ENCODE results near the gene RUNX1. TPM values are rescaled to one million over a fixed set of nuclear protein-coding genes. Genes with fewer than 3 reads are reported as not detected.

The RUNX1 gene
- polyA plus RNA-seq, 1 of the 3 experiments (the other 2 are of a cell fraction), result 17.1 TPM

- DNase-seq, result no peak
- Histone ChIP-seq H3K9me2 (no peaks in the 10 kb centered on the region), H4K20me1 (ENCODE audit: insufficient read depth) (no peaks in the 10 kb centered on the region), H3K79me2 (ENCODE audit: insufficient read depth) (no peaks in the 10 kb centered on the region), H3K4me3 (ENCODE audit: low read depth in 2 of 2, low read length in 1 of 2) (no peak overlapping the region), H2AFZ (ENCODE audit: low read depth) (no peak overlapping the region), H3K4me1 (ENCODE audit: control insufficient read depth in 1 of 2, insufficient read depth in 2 of 2, low read depth in 1 of 2, low read length in 1 of 2) (no peaks in the 10 kb centered on the region), H3K9me3 (no peaks in the 10 kb centered on the region), H3K9ac (no peak overlapping the region), H3K36me3 (replicated peaks in 1 of 2; ENCODE audit: control insufficient read depth in 1 of 2, insufficient read depth in 2 of 2, low read length in 1 of 2) (no peaks in the 10 kb centered on the region), H3K4me2 (no peak overlapping the region), H3K27ac (ENCODE audit: low read depth in 2 of 2, low read length in 1 of 2) (no peak overlapping the region), H3K27me3 (ENCODE audit: insufficient read depth) (no peaks in the 10 kb centered on the region), H3F3A (replicated peaks; ENCODE audit: insufficient read depth) (no peaks in the 10 kb centered on the region)
- CTCF ChIA-PET, result no interaction called here
- POLR2A ChIA-PET, result no interaction called here
- TF ChIP-seq PBX3 (IDR thresholded peaks at IDR 0.05) (no peak), REST (IDR thresholded peaks at IDR 0.05; ENCODE audit: low read depth, low read length) (no peak), RXRA (IDR thresholded peaks at IDR 0.05; ENCODE audit: borderline replicate concordance, low read depth) (no peak), CTCF (IDR thresholded peaks at IDR 0.05) (no peak), GATA2 (CRISPR knock-in tag; IDR thresholded peaks at IDR 0.05) (no peak), SMC3 (IDR thresholded peaks at IDR 0.05; ENCODE audit: low read depth, low read length) (no peak), USF1 (IDR thresholded peaks at IDR 0.05; ENCODE audit: borderline replicate concordance, low read depth) (no peak)
- WGBS (ENCODE audit: low lambda C conversion rate), result 68% methylated on average over 4 of the region's 4 CpGs
Observed at GRCh38 chr21:34925597-34925996, 123.5 kb downstream of the RUNX1 start.

GRCh38 chr21:34924771-34925419 is 124.2 kb downstream of the RUNX1 start:
- CTCF ChIA-PET, result no interaction called here
- Histone ChIP-seq H3K9ac (no peak overlapping the region), H3K27me3 (ENCODE audit: insufficient read depth) (no peaks in the 10 kb centered on the region), H3K4me3 (ENCODE audit: low read depth in 2 of 2, low read length in 1 of 2) (no peak overlapping the region), H3K36me3 (replicated peaks in 1 of 2; ENCODE audit: control insufficient read depth in 1 of 2, insufficient read depth in 2 of 2, low read length in 1 of 2) (no peaks in the 10 kb centered on the region), H3F3A (replicated peaks; ENCODE audit: insufficient read depth) (no peaks in the 10 kb centered on the region), H2AFZ (ENCODE audit: low read depth) (no peak overlapping the region), H3K79me2 (ENCODE audit: insufficient read depth) (no peaks in the 10 kb centered on the region), H4K20me1 (ENCODE audit: insufficient read depth) (no peaks in the 10 kb centered on the region), H3K4me1 (ENCODE audit: control insufficient read depth in 1 of 2, insufficient read depth in 2 of 2, low read depth in 1 of 2, low read length in 1 of 2) (no peaks in the 10 kb centered on the region), H3K9me3 (no peaks in the 10 kb centered on the region), H3K9me2 (no peaks in the 10 kb centered on the region), H3K4me2 (no peak overlapping the region), H3K27ac (ENCODE audit: low read depth in 2 of 2, low read length in 1 of 2) (no peak overlapping the region)
- 91% methylated on average over 1 of the region's 1 CpG for WGBS (ENCODE audit: low lambda C conversion rate)
- POLR2A ChIA-PET, result no interaction called here
- no peak for DNase-seq
- TF ChIP-seq USF2 (IDR thresholded peaks at IDR 0.05; ENCODE audit: borderline replicate concordance, low read depth, low read length) (no peak), USF1 (IDR thresholded peaks at IDR 0.05; ENCODE audit: borderline replicate concordance, low read depth) (no peak), RCOR1 (IDR thresholded peaks at IDR 0.05; ENCODE audit: low read length) (no peak), ZBTB33 (IDR thresholded peaks at IDR 0.05; ENCODE audit: borderline replicate concordance, low read depth) (no peak), POLR2AphosphoS5 (IDR thresholded peaks at IDR 0.05; ENCODE audit: low read depth, low read length) (no peak), NRF1 (IDR thresholded peaks at IDR 0.05; ENCODE audit: low read depth, low read length) (no peak), GATA2 (CRISPR knock-in tag; IDR thresholded peaks at IDR 0.05) (no peak)
